GM23248 (cell line): Measurements from ENCODE around the gene ZNF709. TPM values are rescaled to one million over a fixed set of nuclear protein-coding genes. Genes with fewer than 3 reads are reported as not detected.
"Not testable (repeated sequence)": the region's sequence is repeated elsewhere in the genome, so short reads cannot be mapped to it uniquely, and the experiment has no call there.

Experiments
- DNase-seq: peaks from one replicate; pipeline ENCODE4 v3.0.0-alpha.2; 2015
- H2AFZ ChIP-seq: fragments of 200-600 bp; sonication (generic); 2 replicates; pipeline ENCODE4 v1.6.1; 2016; ENCODE audit warnings: antibody characterized with exemption
- H3F3A ChIP-seq: fragments of 200-600 bp; sonication (generic); 2 replicates; pipeline ENCODE4 v1.6.1; 2016; ENCODE audit warnings: mild to moderate bottlenecking, antibody characterized with exemption, mixed run types; ENCODE audit not compliant: insufficient read depth
- H3K27ac ChIP-seq: fragments of 200-600 bp; sonication (generic); 2 replicates; pipeline ENCODE4 v1.5.1; 2016; ENCODE audit warnings: mild to moderate bottlenecking
- H3K27me3 ChIP-seq: fragments of 200-600 bp; sonication (generic); replicated peaks from 2 replicates; pipeline ENCODE4 v1.6.1; 2016; ENCODE audit warnings: mild to moderate bottlenecking; ENCODE audit not compliant: insufficient read depth
- H3K36me3 ChIP-seq: fragments of 200-600 bp; sonication (generic); 2 replicates; pipeline ENCODE4 v1.6.1; 2016; ENCODE audit warnings: low read depth, mild to moderate bottlenecking
- H3K4me1 ChIP-seq: fragments of 200-600 bp; sonication (generic); 2 replicates; pipeline ENCODE4 v1.6.1; 2016; ENCODE audit warnings: mild to moderate bottlenecking; ENCODE audit not compliant: insufficient read depth
- H3K4me2 ChIP-seq: fragments of 200-600 bp; sonication (generic); one replicate; pipeline ENCODE4 v1.6.1; 2016; ENCODE audit warnings: mild to moderate bottlenecking; ENCODE audit not compliant: unreplicated experiment
- H3K4me3 ChIP-seq: fragments of 200-600 bp; sonication (generic); 2 replicates; pipeline ENCODE4 v1.5.1; 2016; ENCODE audit warnings: mild to moderate bottlenecking
- H3K79me2 ChIP-seq: fragments of 200-600 bp; sonication (generic); 2 replicates; pipeline ENCODE4 v1.6.1; 2016; ENCODE audit warnings: mild to moderate bottlenecking; ENCODE audit not compliant: insufficient read depth
- H3K9ac ChIP-seq: fragments of 200-600 bp; sonication (generic); 2 replicates; pipeline ENCODE4 v1.6.1; 2016; ENCODE audit warnings: mild to moderate bottlenecking
- H3K9me2 ChIP-seq: fragments of 200-600 bp; sonication (generic); 2 replicates; pipeline ENCODE4 v1.6.1; 2016; ENCODE audit warnings: mixed run types, mild to moderate bottlenecking, moderate library complexity; ENCODE audit not compliant: insufficient read depth
- H3K9me3 ChIP-seq: fragments of 200-600 bp; sonication (generic); one replicate; pipeline ENCODE4 v1.6.1; 2017; ENCODE audit warnings: low read depth
- H4K20me1 ChIP-seq: fragments of 200-600 bp; sonication (generic); 2 replicates; pipeline ENCODE4 v1.6.0; 2016; ENCODE audit not compliant: insufficient read depth
- EZH2 ChIP-seq: fragments of 200-600 bp; sonication (generic); IDR thresholded peaks from 2 replicates; pipeline ENCODE4 v1.6.1; 2018; ENCODE audit warnings: antibody characterized with exemption, mild to moderate bottlenecking; ENCODE audit not compliant: insufficient read depth, poor library complexity, severe bottlenecking
- EZH2phosphoT487 ChIP-seq: fragments of 200-600 bp; sonication (generic); IDR thresholded peaks from 2 replicates; pipeline ENCODE4 v1.6.1; 2018; ENCODE audit warnings: antibody characterized with exemption, moderate library complexity, mild to moderate bottlenecking, low read depth; ENCODE audit not compliant: insufficient read depth
- WGBS, 2 experiments: methylation state at CpG; one replicate each; pipeline ENCODE4 v1.1.6; 2015 to 2017; ENCODE audit warnings: low lambda C conversion rate in 2 of 2, low coverage in 1 of 2; ENCODE audit errors: missing lambda C conversion rate in 2 of 2; 5-methylcytosine and 5-hydroxymethylcytosine counted together
- in situ Hi-C: fragments of 300-500 bp; cut with MboI; formaldehyde crosslinking; loops from 2 replicates; pipeline ENCODE4 v1.15.0; 2020
- polyA plus RNA-seq: library from polyadenylated mRNA; unstranded; fragments of >200 nt; fragmentation: Nextera tagmentation; extraction: Ambion mirVana; gene quantifications from 2 replicates; pipeline ENCODE4 v1.2.1, GENCODE V29; 2016
- total RNA-seq: library from RNA; depleted of rRNA; stranded (reverse); fragments of >200 nt; shearing (Covaris generic); gene quantifications from 2 replicates; pipeline ENCODE4 v1.2.3, GENCODE V29; 2014

The ZNF709 gene
- total and polyA plus RNA-seq, 2 experiments from 2014 or later: 1.1 to 2.7 TPM

GRCh38 chr19:12465211-12465610 lies 19.4 kb downstream of the ZNF709 start:
- H3K4me1 ChIP-seq: no peaks in the 10 kb centered on the region
- no peaks in the 10 kb centered on the region for H3K27me3 ChIP-seq
- 82 to 83% methylated on average over 5 of the region's 5 CpGs for WGBS, 2 experiments
- H3F3A ChIP-seq: peaks cover 14% of the 10 kb centered on the region; the same call in 1 of the 2 replicates
- no peaks in the 10 kb centered on the region for H3K9me2 ChIP-seq
- H3K4me3 ChIP-seq: no peak overlapping the region
- H2AFZ ChIP-seq: no peak overlapping the region
- TF ChIP-seq EZH2: no peak
- TF ChIP-seq EZH2phosphoT487: no peak
- peaks cover 41% of the 10 kb centered on the region for H3K36me3 ChIP-seq
- no peaks in the 10 kb centered on the region for H4K20me1 ChIP-seq
- H3K27ac ChIP-seq: no peak overlapping the region
- H3K4me2 ChIP-seq: no peak overlapping the region
- H3K9ac ChIP-seq: no peak overlapping the region
- peaks cover 12% of the 10 kb centered on the region for H3K9me3 ChIP-seq
- DNase-seq: no peak
- in situ Hi-C loops: no loop called here
- H3K79me2 ChIP-seq: peaks cover 4% of the 10 kb centered on the region; the same call in 1 of the 2 replicates

GRCh38 chr19:12464769-12465168 lies 19.8 kb downstream of the ZNF709 start:
- no peaks in the 10 kb centered on the region for H4K20me1 ChIP-seq
- no peak overlapping the region for H3K4me3 ChIP-seq
- no peak overlapping the region for H3K9ac ChIP-seq
- peaks cover 4% of the 10 kb centered on the region; the same call in 1 of the 2 replicates for H3K79me2 ChIP-seq
- H3K4me1 ChIP-seq: no peaks in the 10 kb centered on the region
- no peak for TF ChIP-seq EZH2phosphoT487
- TF ChIP-seq EZH2: no peak
- WGBS, 2 experiments: 85 to 93% methylated on average over 3 of the region's 3 CpGs
- H3K9me2 ChIP-seq: no peaks in the 10 kb centered on the region
- H3K36me3 ChIP-seq: peaks cover 41% of the 10 kb centered on the region
- H3K27ac ChIP-seq: no peak overlapping the region
- H3K9me3 ChIP-seq: peaks cover 12% of the 10 kb centered on the region
- in situ Hi-C loops: no loop called here
- H2AFZ ChIP-seq: no peak overlapping the region
- H3K27me3 ChIP-seq: no peaks in the 10 kb centered on the region
- peaks cover 14% of the 10 kb centered on the region; the same call in 1 of the 2 replicates for H3F3A ChIP-seq
- H3K4me2 ChIP-seq: no peak overlapping the region
- no peak for DNase-seq

GRCh38 chr19:12464139-12464538 lies 20.5 kb downstream of the ZNF709 start:
- H3K4me3 ChIP-seq, H3K4me2 ChIP-seq, in situ Hi-C loops, H3K27ac ChIP-seq, H3K9ac ChIP-seq, H2AFZ ChIP-seq, H3K9me2 ChIP-seq, H4K20me1 ChIP-seq, H3K4me1 ChIP-seq, H3K79me2 ChIP-seq, H3K27me3 ChIP-seq, DNase-seq: not testable (repeated sequence)
- Histone ChIP-seq H3F3A (peaks cover 14% of the 10 kb centered on the region; the same call in 1 of the 2 replicates), H3K9me3 (peaks cover 12% of the 10 kb centered on the region), H3K36me3 (peaks cover 41% of the 10 kb centered on the region)
- 82 to 88% methylated on average over 6 of the region's 6 CpGs for WGBS, 2 experiments

- WGBS, 2 experiments: 54 to 59% methylated on average over 6 of the region's 6 CpGs
- Histone ChIP-seq H3K4me1 (no peaks in the 10 kb centered on the region), H3K9me3 (no peaks in the 10 kb centered on the region), H3K9me2 (no peaks in the 10 kb centered on the region), H3K4me2 (no peak overlapping the region), H3K9ac (no peak overlapping the region), H3K79me2 (no peaks in the 10 kb centered on the region), H3K4me3 (no peak overlapping the region), H4K20me1 (no peaks in the 10 kb centered on the region), H2AFZ (no peak overlapping the region), H3K36me3 (no peaks in the 10 kb centered on the region), H3K27me3 (no peaks in the 10 kb centered on the region), H3K27ac (no peak overlapping the region), H3F3A (no peaks in the 10 kb centered on the region)
- in situ Hi-C loops: no loop called here
- TF ChIP-seq EZH2 (no peak), EZH2phosphoT487 (no peak)
- no peak for DNase-seq
Observed at GRCh38 chr19:12453495-12453894, 31.1 kb downstream of the ZNF709 start.

GRCh38 chr19:12450844-12451243 lies 33.8 kb downstream of the ZNF709 start:
- no peaks in the 10 kb centered on the region for H4K20me1 ChIP-seq
- DNase-seq: no peak
- H3K9ac ChIP-seq: no peak overlapping the region
- H3K36me3 ChIP-seq: no peaks in the 10 kb centered on the region
- H2AFZ ChIP-seq: no peak overlapping the region
- H3K4me1 ChIP-seq: no peaks in the 10 kb centered on the region
- no peak overlapping the region for H3K27ac ChIP-seq
- TF ChIP-seq EZH2phosphoT487 (no peak), EZH2 (no peak)
- no peak overlapping the region for H3K4me3 ChIP-seq
- no peaks in the 10 kb centered on the region for H3K9me3 ChIP-seq
- in situ Hi-C loops: no loop called here
- no peaks in the 10 kb centered on the region for H3K79me2 ChIP-seq
- H3F3A ChIP-seq: no peaks in the 10 kb centered on the region
- WGBS, 2 experiments: 46 to 57% methylated on average over 10 of the region's 10 CpGs
- no peaks in the 10 kb centered on the region for H3K27me3 ChIP-seq
- no peaks in the 10 kb centered on the region for H3K9me2 ChIP-seq
- H3K4me2 ChIP-seq: no peak overlapping the region
